ENCODE measurements around the gene FAT2.

DNA sequence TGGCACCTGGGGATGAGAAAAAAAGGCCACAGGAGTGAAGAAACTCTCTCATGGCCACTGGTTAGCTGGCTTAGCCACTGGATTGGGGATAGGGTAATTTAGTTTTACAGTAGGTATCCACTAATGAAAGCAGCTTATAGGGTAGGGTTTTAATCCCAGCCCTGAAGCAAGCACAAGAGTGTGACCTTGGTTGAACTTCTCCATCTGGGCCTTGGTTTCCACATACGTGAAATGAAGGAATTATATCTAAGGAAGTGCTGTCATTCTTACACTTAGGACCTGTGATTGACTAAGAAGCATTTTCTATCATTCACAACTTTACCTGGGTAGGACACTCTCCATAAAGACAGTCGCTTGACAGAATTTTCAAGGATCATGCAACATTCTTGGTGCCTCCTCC is 49.6 kb downstream of the FAT2 start:
- TF ChIP-seq, protein P1, sequence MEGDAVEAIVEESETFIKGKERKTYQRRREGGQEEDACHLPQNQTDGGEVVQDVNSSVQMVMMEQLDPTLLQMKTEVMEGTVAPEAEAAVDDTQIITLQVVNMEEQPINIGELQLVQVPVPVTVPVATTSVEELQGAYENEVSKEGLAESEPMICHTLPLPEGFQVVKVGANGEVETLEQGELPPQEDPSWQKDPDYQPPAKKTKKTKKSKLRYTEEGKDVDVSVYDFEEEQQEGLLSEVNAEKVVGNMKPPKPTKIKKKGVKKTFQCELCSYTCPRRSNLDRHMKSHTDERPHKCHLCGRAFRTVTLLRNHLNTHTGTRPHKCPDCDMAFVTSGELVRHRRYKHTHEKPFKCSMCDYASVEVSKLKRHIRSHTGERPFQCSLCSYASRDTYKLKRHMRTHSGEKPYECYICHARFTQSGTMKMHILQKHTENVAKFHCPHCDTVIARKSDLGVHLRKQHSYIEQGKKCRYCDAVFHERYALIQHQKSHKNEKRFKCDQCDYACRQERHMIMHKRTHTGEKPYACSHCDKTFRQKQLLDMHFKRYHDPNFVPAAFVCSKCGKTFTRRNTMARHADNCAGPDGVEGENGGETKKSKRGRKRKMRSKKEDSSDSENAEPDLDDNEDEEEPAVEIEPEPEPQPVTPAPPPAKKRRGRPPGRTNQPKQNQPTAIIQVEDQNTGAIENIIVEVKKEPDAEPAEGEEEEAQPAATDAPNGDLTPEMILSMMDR (conservative IDR thresholded peaks at IDR 0.05; ENCODE audit: low read length), result no peak
- TF ChIP-seq EZH2phosphoT487 (IDR thresholded peaks at IDR 0.05; ENCODE audit: borderline replicate concordance, low read depth, low read length), result no peak

All from OCI-LY7 (cell line).